GM18508 (cell line): Measurements from ENCODE around the gene ANKRD24.
"Not testable (repeated sequence)": the region's sequence is repeated elsewhere in the genome, so short reads cannot be mapped to it uniquely, and the experiment has no call there.

Source experiments
- ATAC-seq: cut with Tn5 transposase; IDR thresholded peaks from one replicate; pipeline ENCODE4 v1.9.1; 2021; ENCODE audit warnings: moderate number of reproducible peaks; ENCODE audit not compliant: insufficient read depth, unreplicated experiment

The ANKRD24 gene

DNA sequence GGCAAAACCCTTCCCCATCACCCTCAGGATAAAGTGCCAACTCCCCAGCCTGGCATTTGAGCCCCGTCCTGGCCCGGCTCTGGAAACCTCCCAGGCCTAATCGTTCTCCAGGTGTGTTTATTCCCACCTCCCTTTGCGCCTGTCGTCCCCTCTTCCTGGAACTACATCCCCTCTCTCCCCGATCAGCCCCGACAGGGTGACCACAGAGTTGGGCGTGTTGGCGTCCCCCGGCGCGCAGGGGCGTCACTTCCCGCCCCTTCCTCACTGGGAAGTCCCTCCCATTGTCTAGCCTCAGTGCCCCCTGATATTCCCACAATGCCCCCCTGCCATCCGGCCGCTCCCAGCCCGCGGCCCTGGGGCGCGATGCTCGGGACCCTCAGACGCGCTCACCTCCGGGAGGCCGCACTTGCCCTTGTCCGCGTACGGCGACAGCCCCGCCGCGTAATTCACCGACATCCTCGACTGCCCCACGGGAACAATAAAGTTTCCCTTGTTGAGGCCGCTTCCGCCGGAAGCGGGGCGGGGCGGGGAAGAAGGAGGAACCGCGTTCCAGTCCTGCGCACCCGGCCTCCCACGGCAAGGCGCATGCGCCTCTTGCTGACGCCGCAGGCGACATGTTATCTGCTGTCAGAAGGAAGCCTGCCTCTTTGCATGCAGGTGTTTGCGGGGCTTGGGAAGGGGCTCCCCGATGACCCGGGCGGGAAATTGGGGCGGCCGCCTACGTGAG, at the start of gene ANKRD24, which contains the start of gene SIRT6:
Gene ANKRD24, plus strand, starts transcription at position 606 of the 727 bp plus-strand sequence. CDS start 3,737 bp downstream, outside the sequence.
Gene SIRT6, minus strand, starts transcription at position 480 of the 727 bp plus-strand sequence. Its CDS starts 24 bp downstream, at position 456.
- ATAC-seq = no peak

DNA sequence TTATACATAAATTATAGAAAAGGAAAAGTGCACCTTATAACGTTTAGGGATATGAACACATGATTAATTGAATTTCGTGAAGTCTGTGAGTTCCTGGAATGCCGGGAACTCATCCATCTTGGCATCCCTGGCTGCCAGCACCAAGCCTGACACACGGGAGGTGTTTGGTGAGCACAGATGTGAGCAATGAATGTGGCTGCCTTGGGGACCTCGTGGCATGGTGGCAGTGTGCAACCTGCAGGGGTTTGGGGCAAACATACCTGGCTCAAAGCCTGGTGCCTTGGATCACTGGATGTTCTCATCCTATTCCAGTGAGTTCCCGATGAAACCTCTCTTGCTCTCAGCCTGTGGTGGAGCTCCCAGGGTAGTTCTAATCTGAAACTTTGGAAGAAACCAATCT, 48.1 kb upstream of the ANKRD24 start:
- no peak for ATAC-seq

- ATAC-seq = not testable (repeated sequence)
Measured at GRCh38 chr19:4135386-4135785, 47.1 kb upstream of the ANKRD24 start.

DNA sequence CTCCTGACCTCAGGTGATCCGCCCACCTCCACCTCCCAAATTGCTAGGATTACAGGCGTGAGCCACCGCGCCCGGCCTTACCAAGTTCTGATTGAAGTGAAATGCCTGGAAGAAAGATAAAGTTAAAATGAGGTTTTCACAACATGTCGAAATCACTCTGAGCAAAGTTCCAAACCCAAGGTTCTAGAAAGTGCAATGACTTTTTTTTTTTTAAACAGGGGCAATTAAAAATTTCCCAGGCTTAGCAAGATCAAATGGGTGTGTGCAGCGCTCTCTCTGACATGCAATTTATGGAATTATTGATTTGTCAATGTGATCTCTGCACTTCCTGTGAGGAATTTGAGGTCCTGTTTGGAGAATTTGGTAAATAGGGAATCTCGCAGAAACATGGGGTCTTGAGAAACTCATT, 45.8 kb upstream of the ANKRD24 start:
- no peak for ATAC-seq

DNA sequence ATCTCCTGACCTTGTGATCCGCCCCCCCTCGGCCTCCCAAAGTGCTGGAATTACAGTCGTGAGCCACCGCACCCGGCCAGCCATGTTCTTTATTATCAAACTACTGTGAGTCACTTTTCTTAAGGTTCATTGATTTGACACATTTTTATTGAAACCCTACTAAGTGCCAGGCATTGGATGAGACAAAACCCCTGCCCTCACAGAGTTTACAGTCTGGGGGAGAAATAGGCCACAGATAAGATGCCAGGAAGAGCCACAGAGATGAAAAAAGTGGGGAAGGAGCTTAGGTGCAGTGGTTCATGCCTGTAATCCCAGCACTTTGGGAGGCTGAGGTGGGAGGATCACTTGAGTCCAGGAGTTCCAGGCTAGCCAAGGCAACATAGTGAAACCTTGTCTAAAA, 44.0 kb upstream of the ANKRD24 start:
- no peak for ATAC-seq

- no peak for ATAC-seq
Measured at GRCh38 chr19:4139614-4140236, 42.8 kb upstream of the ANKRD24 start.

- ATAC-seq = no peak
Measured at GRCh38 chr19:4140237-4140711, 42.2 kb upstream of the ANKRD24 start.

DNA sequence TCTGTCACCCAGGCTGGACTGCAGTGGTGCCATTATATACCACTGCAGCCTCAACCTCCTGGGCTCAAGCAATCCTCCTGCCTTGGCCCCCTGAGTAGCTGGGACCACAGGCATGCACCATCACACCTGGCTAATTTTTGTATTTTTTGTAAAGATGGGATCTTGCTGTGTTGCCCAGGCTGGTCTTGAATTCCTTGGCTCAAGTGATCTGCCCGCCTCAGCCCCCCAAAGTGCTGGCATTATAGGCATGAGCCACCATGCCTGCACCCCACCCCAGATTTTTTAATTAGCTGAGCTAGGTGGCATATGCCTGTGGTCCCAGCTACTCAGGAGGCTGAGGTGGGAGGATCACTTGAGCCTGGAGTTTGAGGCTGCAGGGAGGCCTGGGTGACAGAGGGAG, 39.6 kb upstream of the ANKRD24 start:
- not testable (repeated sequence) for ATAC-seq

GRCh38 chr19:4144666-4145249, 37.7 kb upstream of the ANKRD24 start:
- ATAC-seq = no peak

GRCh38 chr19:4149518-4150288, 32.8 kb upstream of the ANKRD24 start:
- ATAC-seq = no peak

- no peak for ATAC-seq
Measured at GRCh38 chr19:4151623-4152022, 30.9 kb upstream of the ANKRD24 start.

DNA sequence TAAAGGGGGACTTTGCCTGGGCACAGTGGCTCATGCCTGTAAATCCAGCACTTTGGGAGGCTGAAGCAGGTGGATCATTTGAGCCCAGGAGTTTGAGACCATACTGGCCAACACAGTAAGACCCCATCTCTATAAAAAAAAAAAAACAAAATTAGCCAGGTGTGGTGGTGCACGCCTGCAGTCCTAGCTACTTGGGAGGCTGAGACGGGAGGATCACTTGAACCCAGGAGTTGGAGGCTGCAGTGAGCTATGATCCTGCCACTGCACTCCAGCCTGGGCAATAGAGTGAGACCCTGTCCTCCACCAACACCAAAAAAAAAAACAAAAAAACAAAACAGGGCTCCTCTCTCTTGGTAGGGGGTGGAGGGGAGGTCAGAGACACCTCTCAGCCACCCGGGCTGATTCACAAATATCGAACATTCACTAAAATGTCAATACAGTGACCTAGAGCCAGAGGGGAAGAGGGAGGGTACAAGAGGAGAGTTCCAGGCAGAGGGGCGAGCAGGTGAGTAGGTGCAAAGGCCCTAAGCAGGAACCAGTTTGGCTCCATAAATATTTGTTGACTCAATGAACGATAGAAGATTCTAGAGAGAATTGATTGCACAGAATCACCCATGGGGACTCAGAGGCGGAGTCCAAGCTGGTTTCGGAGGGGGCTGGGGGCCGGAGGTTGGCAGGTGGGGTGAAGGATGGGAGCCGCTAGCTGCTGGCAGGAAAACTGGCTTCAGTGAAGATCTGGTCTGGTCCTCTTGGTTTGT, 30.1 kb upstream of the ANKRD24 start:
- no peak for ATAC-seq

GRCh38 chr19:4154571-4155312, 27.7 kb upstream of the ANKRD24 start:
- ATAC-seq = no peak

- no peak for ATAC-seq
Measured at GRCh38 chr19:4157164-4157563, 25.3 kb upstream of the ANKRD24 start.

DNA sequence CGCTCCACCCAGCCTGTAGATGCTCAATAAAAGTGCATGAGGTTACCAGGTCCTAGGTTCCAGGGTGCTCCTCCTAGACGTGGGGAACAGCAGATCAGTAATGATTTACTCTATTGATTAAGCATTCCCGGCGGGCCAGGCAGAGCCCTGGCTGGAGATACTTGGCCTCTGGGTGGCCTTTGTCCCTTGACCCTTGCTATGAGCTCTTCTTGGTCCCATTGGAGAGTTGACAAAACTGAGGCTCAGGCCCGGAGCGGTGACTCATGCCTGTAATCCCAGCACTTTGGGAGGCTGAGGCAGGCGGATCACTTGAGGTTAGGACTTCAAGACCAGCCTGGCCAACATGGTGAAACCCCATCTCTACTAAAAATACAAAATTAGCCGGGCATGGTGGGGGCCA, 24.5 kb upstream of the ANKRD24 start:
- ATAC-seq = not testable (repeated sequence)

- ATAC-seq = no peak
Measured at GRCh38 chr19:4161415-4162077, 20.9 kb upstream of the ANKRD24 start.

DNA sequence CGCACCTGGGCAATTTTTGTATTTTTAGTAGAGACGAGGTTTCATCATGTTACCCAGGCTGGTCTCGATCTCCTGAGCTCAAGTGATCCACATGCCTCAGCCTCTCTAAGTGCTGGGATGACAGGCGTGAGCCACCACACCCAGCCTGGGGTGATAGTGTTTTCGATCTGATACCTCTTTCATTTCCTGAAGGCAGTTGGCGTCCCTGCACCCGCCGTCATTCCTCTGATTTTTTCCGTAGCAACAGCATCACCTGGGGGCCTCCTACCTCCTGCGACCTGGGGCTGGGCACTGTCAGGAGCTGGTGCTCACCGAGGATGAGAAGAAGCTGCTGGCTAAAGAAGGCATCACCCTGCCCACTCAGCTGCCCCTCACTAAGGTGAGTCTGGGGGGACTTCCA, 18.2 kb upstream of the ANKRD24 start:
- no peak for ATAC-seq

DNA sequence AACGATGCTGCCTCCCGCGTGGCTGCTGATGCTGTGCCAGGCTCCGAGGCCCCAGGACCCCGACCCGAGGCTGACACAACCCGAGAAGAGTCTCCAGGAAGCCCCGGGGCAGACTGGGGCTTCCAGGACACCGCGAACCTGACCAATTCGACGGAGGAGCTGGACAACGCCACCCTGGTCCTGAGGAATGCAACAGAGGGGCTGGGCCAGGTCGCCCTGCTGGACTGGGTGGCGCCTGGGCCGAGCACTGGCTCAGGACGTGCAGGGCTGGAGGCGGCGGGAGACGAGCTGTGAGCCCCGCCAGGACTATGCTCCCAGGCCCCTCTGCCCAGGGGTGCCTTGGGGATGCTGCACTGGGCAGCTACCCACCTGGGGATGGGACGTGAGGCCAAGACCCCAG, 10.8 kb upstream of the ANKRD24 start:
- no peak for ATAC-seq
